Pancreas (tissue), 10 donors: Measurements from ENCODE around the gene COL21A1. TPM values are rescaled to one million over a fixed set of nuclear protein-coding genes. Genes with fewer than 3 reads are reported as not detected.

ENCODE experiments used
- ATAC-seq, 4 donors: fragments of 200-7000 bp; cut with Tn5 transposase; one replicate each; pipeline versions ENCODE4 v1.8.0 to v1.9.1; 2020; ENCODE audit warnings: mild to moderate bottlenecking in 4 of 4, moderate library complexity in 4 of 4
- DNase-seq, 6 donors: peaks; one replicate each; pipeline ENCODE4 v3.0.0-alpha.2; 2020
- FAIRE-seq: peaks from 2 replicates; lab custom pipeline; 2012; peaks lifted over from hg19 to GRCh38; lab: Jason Lieb, UNC
- H3K27ac ChIP-seq, 4 donors: fragments of 200-600 bp; sonication (generic); 1 replicate in 3 of 4; 2 replicates in 1 of 4; pipeline versions ENCODE4 v1.5.0 to v1.8.0; 2020
- H3K27me3 ChIP-seq, 4 donors: fragments of 200-600 bp; one replicate each; pipeline ENCODE4 v1.8.0; 2021
- H3K36me3 ChIP-seq, 3 donors: fragments of 200-600 bp; sonication (generic) in 1 of 3; one replicate each; pipeline versions ENCODE4 v1.5.0 to v1.8.0; 2020 to 2021
- H3K4me1 ChIP-seq, 3 donors: fragments of 200-600 bp; one replicate each; pipeline ENCODE4 v1.8.0; 2021
- H3K4me3 ChIP-seq, 4 donors: fragments of 200-600 bp; sonication (generic) in 2 of 4; one replicate each; pipeline versions ENCODE4 v1.5.0 to v1.8.0; 2020 to 2021
- H3K9me3 ChIP-seq, 4 donors: fragments of 200-600 bp; one replicate each; pipeline ENCODE4 v1.8.0; 2021
- CTCF ChIP-seq, 4 donors: fragments of 200-600 bp; sonication (generic) in 3 of 4; IDR thresholded peaks; one replicate each; pipeline versions ENCODE4 v1.5.0 to v1.8.0; 2021; ENCODE audit warnings: antibody characterized with exemption in 4 of 4
- WGBS, 2 donors: extraction: QIAGEN DNeasy Blood & Tissue Kit; methylation state at CpG; one replicate each; pipeline ENCODE4 v1.1.7; 2013; 5-methylcytosine and 5-hydroxymethylcytosine counted together
- intact Hi-C, 3 donors: fragments of 100-400 bp; cut with DNase I; formaldehyde crosslinking; loops; one replicate each; pipeline versions ENCODE4 v1.11.1 to v1.14.2; 2022
- polyA plus RNA-seq, 2 donors: library from polyadenylated mRNA; stranded (reverse); fragments of 200-250 nt; gene quantifications; one replicate each; pipeline ENCODE4 v1.2.3, GENCODE V29; 2013
- total RNA-seq, 6 donors: library from RNA; stranded (reverse); fragmentation: NEBNext Ultra II Directional in 4 of 6; extraction: Animal tissue kit (Norgen Biotek cat#: 25700) in 4 of 6; gene quantifications; one replicate each; pipeline versions ENCODE4 v1.2.1 to v1.2.4, GENCODE V29; 2021 to 2023
- donor health status: healthy with polysubstance abuse.
- donor health status: DM: no; HTN: no; CAD: no; lungs with moderate emphysema.
- donor health status: DM: no; HTN: no; CAD: no.
- donor health status: control.
- donor health status: control.
- donor health status: Bipolar disorder and iron deficiency.
- donor health status: DM: yes; HTN: yes; CAD: no.
- donor health status: DM: no; HTN: no; CAD: no.
- donor health status: DM: no; HTN: no; CAD: no.
- donor health status: DM: yes; HTN: yes; CAD: no.

COL21A1 gene
- total and polyA plus RNA-seq, 8 donors, result 0.28 to 1.8 (median 0.60) TPM

- Histone ChIP-seq H3K36me3 (no peaks in the 10 kb centered on the region), H3K4me3 (no peak overlapping the region), H3K4me1 (no peaks in the 10 kb centered on the region), H3K27ac (no peak overlapping the region), H3K9me3 (no peaks in the 10 kb centered on the region), H3K27me3 (no peaks in the 10 kb centered on the region)
- DNase-seq, result no peak
- ATAC-seq, result no peak
- intact Hi-C loops, result no loop called here
- WGBS, 2 donors, result 68 to 88% methylated on average over 4 of the region's 4 CpGs
- no peak for FAIRE-seq
- no peak for TF ChIP-seq CTCF (IDR thresholded peaks at IDR 0.05)
Observed at GRCh38 chr6:56144538-56145324, 102.6 kb downstream of the COL21A1 start.

- Histone ChIP-seq H3K4me1 (no peaks in the 10 kb centered on the region), H3K27me3 (no peaks in the 10 kb centered on the region), H3K9me3 (no peaks in the 10 kb centered on the region), H3K4me3 (no peak overlapping the region), H3K36me3 (no peaks in the 10 kb centered on the region), H3K27ac (no peak overlapping the region)
- FAIRE-seq (no peak), ATAC-seq (no peak), DNase-seq (no peak)
- intact Hi-C loops, result no loop called here
- TF ChIP-seq CTCF (IDR thresholded peaks at IDR 0.05), result no peak
- WGBS, 2 donors, result 37 to 54% methylated on average over 2 of the region's 2 CpGs
Observed at GRCh38 chr6:56143796-56144195, 103.6 kb downstream of the COL21A1 start.

GRCh38 chr6:56140090-56140489, 107.3 kb downstream of the COL21A1 start:
- no peaks in the 10 kb centered on the region for H3K36me3 ChIP-seq
- H3K9me3 ChIP-seq, result no peaks in the 10 kb centered on the region
- ATAC-seq (no peak), DNase-seq (no peak), FAIRE-seq (no peak)
- H3K4me1 ChIP-seq, result no peaks in the 10 kb centered on the region
- no peak overlapping the region for H3K4me3 ChIP-seq
- H3K27me3 ChIP-seq, result no peaks in the 10 kb centered on the region
- intact Hi-C loops, result no loop called here
- no peak overlapping the region for H3K27ac ChIP-seq
- no peak for TF ChIP-seq CTCF (IDR thresholded peaks at IDR 0.05)

GRCh38 chr6:56115715-56116114, 131.7 kb downstream of the COL21A1 start:
- Histone ChIP-seq H3K36me3 (no peaks in the 10 kb centered on the region), H3K27me3 (no peaks in the 10 kb centered on the region), H3K27ac (no peak overlapping the region), H3K4me3 (no peak overlapping the region), H3K9me3 (no peaks in the 10 kb centered on the region), H3K4me1 (no peaks in the 10 kb centered on the region)
- ATAC-seq, result no peak
- FAIRE-seq, result no peak
- TF ChIP-seq CTCF (IDR thresholded peaks at IDR 0.05), result no peak
- DNase-seq, result no peak
- intact Hi-C loops, result no loop called here

GRCh38 chr6:56109149-56109548, 138.2 kb downstream of the COL21A1 start:
- no peak for ATAC-seq
- no peak overlapping the region for H3K4me3 ChIP-seq
- H3K9me3 ChIP-seq, result no peaks in the 10 kb centered on the region
- no peak for TF ChIP-seq CTCF (IDR thresholded peaks at IDR 0.05)
- no peaks in the 10 kb centered on the region for H3K4me1 ChIP-seq
- no peaks in the 10 kb centered on the region for H3K36me3 ChIP-seq
- no peak for FAIRE-seq
- intact Hi-C loops, result no loop called here
- H3K27ac ChIP-seq, result no peak overlapping the region
- no peaks in the 10 kb centered on the region for H3K27me3 ChIP-seq
- DNase-seq, result no peak
